Cardiac muscle cell (in vitro differentiated cells and primary cell): Measurements from ENCODE around the gene NTN4. TPM values are rescaled to one million over a fixed set of nuclear protein-coding genes. Genes with fewer than 3 reads are reported as not detected.

Source experiments
- DNase-seq, 2 donors: peaks; one replicate each; pipeline versions ENCODE4 v3.0.0 to v3.0.0-alpha.2; 2010 to 2017; ENCODE audit warnings: low read depth in 1 of 2, low spot score in 1 of 2
- H3K27ac ChIP-seq: fragments of 200-600 bp; sonication (generic); 2 replicates; pipeline ENCODE4 v1.5.1; 2016
- H3K27me3 ChIP-seq: fragments of 200-600 bp; sonication (generic); 2 replicates; pipeline ENCODE4 v1.6.0; 2016; ENCODE audit warnings: control low read depth
- H3K36me3 ChIP-seq: fragments of 200-600 bp; sonication (generic); 2 replicates; pipeline ENCODE4 v1.5.1; 2016; ENCODE audit warnings: control low read depth
- H3K4me1 ChIP-seq: fragments of 200-600 bp; sonication (generic); 2 replicates; pipeline ENCODE4 v1.8.1; 2017; ENCODE audit warnings: low read depth, mild to moderate bottlenecking, mixed run types
- H3K4me3 ChIP-seq: fragments of 200-600 bp; sonication (generic); 2 replicates; pipeline ENCODE4 v1.5.1; 2016; ENCODE audit warnings: mild to moderate bottlenecking
- H3K9me3 ChIP-seq: fragments of 200-600 bp; sonication (generic); 2 replicates; pipeline ENCODE4 v1.5.1; 2017; ENCODE audit warnings: low read depth, mild to moderate bottlenecking, control low read depth
- polyA plus RNA-seq: library from polyadenylated mRNA; unstranded; fragments of >200 nt; fragmentation: Nextera tagmentation; extraction: Ambion mirVana; gene quantifications from 2 replicates; pipeline ENCODE4 v1.2.1, GENCODE V29; 2016
- total RNA-seq: library from RNA; depleted of rRNA; stranded (reverse); fragments of >200 nt; gene quantifications from 2 replicates; pipeline ENCODE4 v1.2.3, GENCODE V29; 2016
- TF ChIP-seq, protein P1 (sequence below): IDR thresholded peaks from 2 replicates; pipeline ENCODE4 v1.5.1; 2012; ENCODE audit warnings: low read depth, mild to moderate bottlenecking, low read length

The NTN4 gene
- total and polyA plus RNA-seq, 2 experiments from 2014 or later: 0.86 to 1.4 TPM

DNA sequence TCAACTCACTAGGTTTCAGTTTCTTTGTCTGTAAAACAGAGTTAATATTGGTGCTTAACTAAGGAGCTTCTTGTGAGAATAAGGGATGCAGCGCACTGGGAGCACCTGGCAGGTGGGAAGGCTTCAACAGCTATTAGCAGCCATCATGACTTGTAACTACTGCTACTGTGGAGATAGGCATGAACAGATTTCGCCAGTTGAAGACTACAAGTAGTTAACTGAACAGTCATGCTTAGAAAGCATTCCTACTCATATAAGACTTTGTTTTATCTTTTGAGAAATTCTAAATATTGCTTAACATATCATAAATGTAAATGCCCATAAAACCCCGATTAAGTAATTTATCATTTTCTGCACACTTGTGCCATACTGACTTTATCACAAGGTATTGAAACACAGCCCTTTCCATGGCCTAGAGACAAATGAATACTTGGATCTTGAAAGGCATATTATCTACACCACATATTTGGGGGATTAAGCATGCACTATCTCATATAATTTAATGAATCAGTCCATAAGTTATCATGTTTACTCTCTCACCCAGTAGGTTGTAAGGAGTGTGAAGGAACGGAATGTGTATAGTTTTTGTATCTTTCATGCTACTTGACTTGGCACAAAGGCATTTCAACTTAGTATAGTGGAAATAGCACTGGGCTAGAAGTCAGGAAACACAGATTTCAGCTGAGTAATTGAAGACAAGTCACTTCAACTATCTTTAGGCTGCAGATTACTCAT is 16.1 kb downstream of the NTN4 start:
- TF ChIP-seq, protein P1, sequence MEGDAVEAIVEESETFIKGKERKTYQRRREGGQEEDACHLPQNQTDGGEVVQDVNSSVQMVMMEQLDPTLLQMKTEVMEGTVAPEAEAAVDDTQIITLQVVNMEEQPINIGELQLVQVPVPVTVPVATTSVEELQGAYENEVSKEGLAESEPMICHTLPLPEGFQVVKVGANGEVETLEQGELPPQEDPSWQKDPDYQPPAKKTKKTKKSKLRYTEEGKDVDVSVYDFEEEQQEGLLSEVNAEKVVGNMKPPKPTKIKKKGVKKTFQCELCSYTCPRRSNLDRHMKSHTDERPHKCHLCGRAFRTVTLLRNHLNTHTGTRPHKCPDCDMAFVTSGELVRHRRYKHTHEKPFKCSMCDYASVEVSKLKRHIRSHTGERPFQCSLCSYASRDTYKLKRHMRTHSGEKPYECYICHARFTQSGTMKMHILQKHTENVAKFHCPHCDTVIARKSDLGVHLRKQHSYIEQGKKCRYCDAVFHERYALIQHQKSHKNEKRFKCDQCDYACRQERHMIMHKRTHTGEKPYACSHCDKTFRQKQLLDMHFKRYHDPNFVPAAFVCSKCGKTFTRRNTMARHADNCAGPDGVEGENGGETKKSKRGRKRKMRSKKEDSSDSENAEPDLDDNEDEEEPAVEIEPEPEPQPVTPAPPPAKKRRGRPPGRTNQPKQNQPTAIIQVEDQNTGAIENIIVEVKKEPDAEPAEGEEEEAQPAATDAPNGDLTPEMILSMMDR: no peak
- H3K27ac ChIP-seq: no peak overlapping the region
- DNase-seq: peak in 1 of 2 donors; percentile 68
- H3K27me3 ChIP-seq: peaks cover 17% of the 10 kb centered on the region
- no peaks in the 10 kb centered on the region for H3K9me3 ChIP-seq
- no peaks in the 10 kb centered on the region for H3K36me3 ChIP-seq
- H3K4me1 ChIP-seq: no peaks in the 10 kb centered on the region
- no peak overlapping the region for H3K4me3 ChIP-seq

DNA sequence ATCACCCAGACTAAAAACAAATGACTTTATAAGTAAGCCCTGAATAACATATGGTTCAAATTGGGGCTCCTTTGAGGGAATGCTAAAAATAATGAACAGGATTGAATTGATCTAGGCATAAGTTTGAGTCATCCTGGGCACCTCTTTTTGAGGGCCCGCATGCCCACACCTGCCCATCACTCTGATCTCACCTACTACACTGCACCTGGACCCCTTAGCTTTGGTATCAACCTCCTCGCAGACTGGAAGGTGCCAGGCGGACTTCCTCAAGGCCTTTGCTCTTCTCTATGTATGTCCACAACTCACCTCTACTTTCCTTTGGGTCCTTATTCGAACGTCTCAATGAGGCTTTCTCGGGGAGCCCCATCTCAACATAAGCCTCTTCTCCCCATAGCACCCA is 17.2 kb downstream of the NTN4 start:
- DNase-seq: no peak
- peaks cover 27% of the 10 kb centered on the region for H3K27me3 ChIP-seq
- no peaks in the 10 kb centered on the region for H3K4me1 ChIP-seq
- no peak overlapping the region for H3K27ac ChIP-seq
- H3K4me3 ChIP-seq: no peak overlapping the region
- TF ChIP-seq, protein P1: no peak
- H3K9me3 ChIP-seq: no peaks in the 10 kb centered on the region
- H3K36me3 ChIP-seq: no peaks in the 10 kb centered on the region

DNA sequence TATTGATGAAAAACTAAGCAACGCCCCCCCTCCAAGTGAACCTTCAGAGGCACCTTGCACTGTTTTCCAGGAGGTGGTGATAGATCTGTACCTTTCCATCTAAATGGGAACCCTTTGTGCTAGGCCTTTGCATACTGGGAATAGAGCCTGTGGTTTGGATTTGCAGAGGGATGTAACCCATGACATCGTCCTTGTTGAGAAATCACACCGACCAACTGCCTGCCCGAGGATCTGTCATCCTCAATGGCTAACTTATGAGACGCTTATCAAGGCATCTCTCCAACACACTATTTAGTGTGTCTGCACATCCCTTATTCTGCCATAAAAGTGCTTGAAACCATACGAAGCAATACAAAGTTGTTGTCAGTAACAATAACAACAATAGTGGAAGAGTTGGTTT is 22.9 kb downstream of the NTN4 start:
- DNase-seq: peak in 1 of 2 donors; percentile 18
- Histone ChIP-seq H3K27ac (no peak overlapping the region), H3K4me3 (no peak overlapping the region), H3K4me1 (no peaks in the 10 kb centered on the region), H3K27me3 (peaks cover 83% of the 10 kb centered on the region), H3K9me3 (no peaks in the 10 kb centered on the region), H3K36me3 (no peaks in the 10 kb centered on the region)
- TF ChIP-seq, protein P1: no peak

DNA sequence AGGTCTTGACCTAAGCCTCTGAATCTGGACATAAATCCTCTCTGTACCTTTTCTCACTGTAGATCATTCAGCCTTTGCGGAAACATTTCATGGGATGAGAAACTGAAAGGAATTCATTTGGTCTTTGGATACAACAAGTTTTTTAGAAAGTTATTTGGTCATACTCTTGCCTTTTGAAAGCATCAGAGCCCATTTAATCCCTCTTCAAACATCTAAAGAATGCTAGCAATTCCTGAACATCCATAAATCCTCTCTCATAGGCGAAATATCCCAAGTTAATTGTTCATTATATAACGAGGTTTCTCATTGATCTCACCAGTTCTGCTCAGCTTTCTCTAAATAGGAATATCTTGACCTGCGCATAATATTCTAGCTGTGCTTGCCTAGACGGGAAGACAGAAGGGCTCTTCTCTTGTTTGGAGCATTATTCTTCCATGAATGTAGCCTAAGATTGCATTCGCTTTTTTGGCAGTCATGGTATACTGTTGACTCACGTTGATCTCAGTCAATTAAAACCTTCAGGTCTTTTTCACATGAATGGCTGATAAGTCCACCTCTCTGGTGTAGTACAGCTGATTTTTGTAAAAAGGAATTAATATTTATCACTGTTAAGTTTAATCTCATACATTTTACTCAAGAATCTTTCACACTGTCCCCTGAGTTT is 24.1 kb downstream of the NTN4 start:
- TF ChIP-seq, protein P1: no peak
- Histone ChIP-seq H3K27ac (no peak overlapping the region), H3K4me3 (no peak overlapping the region), H3K9me3 (no peaks in the 10 kb centered on the region), H3K4me1 (no peaks in the 10 kb centered on the region), H3K36me3 (no peaks in the 10 kb centered on the region), H3K27me3 (peaks cover 88% of the 10 kb centered on the region)
- no peak for DNase-seq

DNA sequence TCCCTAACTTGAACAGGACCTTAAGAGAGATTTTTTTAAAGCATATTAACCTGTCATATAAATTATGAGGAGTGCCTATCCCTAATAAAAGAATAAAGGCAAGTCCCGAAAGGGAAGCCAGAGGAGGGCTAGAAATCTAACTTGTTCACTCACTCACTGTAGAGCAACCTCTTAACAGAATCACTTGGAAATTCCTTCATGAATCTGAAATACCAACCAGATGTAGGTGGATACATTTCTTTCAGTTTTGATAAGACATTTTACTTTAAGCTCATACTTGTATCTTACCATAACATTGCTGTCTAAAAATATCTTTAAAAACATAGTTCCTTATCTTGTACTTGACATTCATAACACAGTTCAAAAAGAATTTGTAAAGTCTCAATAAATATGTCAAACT is 25.7 kb downstream of the NTN4 start:
- no peaks in the 10 kb centered on the region for H3K36me3 ChIP-seq
- no peak for DNase-seq
- no peaks in the 10 kb centered on the region for H3K4me1 ChIP-seq
- H3K4me3 ChIP-seq: no peak overlapping the region
- H3K27me3 ChIP-seq: peaks cover 96% of the 10 kb centered on the region
- no peak overlapping the region for H3K27ac ChIP-seq
- no peaks in the 10 kb centered on the region for H3K9me3 ChIP-seq
- TF ChIP-seq, protein P1: no peak
